ENCODE results near the gene S100A16. TPM values are rescaled to one million over a fixed set of nuclear protein-coding genes. Genes with fewer than 3 reads are reported as not detected.

The S100A16 gene
- polyA plus RNA-seq, 2 of the 4 experiments (the other 2 are of a cell fraction) = 270 to 298 TPM

DNA sequence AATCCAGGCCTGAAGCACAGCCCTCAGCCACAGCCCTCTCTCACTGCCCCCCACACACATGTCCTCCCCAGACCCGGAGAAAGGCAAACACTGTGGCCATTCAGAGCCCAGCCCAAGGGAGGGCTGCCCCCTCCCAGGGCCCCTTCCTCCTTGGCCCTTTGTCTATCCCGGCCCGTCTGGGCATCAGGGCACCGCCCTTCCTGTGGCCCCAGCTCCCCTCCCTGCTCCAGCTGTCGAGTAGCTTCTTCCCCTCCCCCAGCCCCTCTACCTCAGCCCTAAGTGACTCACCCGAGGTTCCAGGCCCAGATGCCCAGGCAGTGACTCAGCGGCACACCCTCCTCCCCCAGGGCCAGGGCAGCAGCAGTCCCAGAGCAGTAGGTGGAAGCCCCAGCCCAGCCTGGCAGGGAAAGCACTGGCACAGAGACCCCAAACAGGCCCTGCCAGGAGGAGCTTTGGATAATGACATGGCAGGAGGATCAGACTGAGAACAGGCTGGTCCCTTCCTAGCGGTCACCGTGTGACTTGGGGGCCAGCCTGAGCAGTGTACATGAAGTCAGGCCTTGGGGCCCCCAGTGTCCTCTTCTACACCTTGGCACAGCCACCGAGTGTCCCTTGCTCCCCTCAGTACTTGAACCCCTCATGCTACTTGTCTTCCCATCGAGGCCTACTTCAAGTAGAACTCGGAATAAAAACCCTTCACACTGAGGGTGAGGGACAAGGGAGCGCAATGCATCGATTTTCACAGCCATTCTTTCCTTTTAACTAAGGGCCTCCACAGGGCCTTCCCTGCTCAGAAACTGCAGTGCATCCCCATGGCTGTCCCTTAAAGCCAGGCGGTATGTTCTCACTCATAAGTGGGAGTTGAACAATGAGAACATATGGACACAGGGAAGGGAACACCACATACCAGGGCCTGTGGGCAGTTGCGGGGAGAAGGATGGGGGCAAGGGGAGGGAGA is 46.2 kb downstream of the S100A16 start:
- H3K4me3 ChIP-seq = peak overlapping the region; percentile 15; the same call in 1 of the 3 replicates
- DNase-seq (ENCODE audit: low read depth in 1 of 2, low spot score in 1 of 2) = peak; percentile 99
- H3K4me2 ChIP-seq = peak overlapping the region; percentile 80
- POLR2A ChIA-PET = interaction anchor here (0.6 to 2.3 kb wide), 14 partner anchors 9 to 424 kb away, joined by 3 to 96 read pairs (median 6); partner anchors contain the start of genes CHTOP, S100A13, S100A4 and S100A5
- no peaks in the 10 kb centered on the region for H3K9me3 ChIP-seq
- H3K4me1 ChIP-seq = peaks cover 57% of the 10 kb centered on the region
- 21% methylated on average over 13 of the region's 16 CpGs for WGBS (ENCODE audit: missing lambda C conversion rate)
- FAIRE-seq = peak; percentile 93
- CTCF ChIA-PET = interaction anchor here (0.9 to 8.3 kb wide), 9 partner anchors 19 to 214 kb away, joined by 3 to 141 read pairs (median 5); partner anchors contain the start of genes S100A13, S100A3, S100A4 and S100A5
- H3K27ac ChIP-seq = peak overlapping the region; percentile 97 to 100
- peak; percentile 82 to 89 for ATAC-seq
- TF ChIP-seq FOXS1 (CRISPR knock-in tag; IDR thresholded peaks at IDR 0.05) (peak; percentile 44), CEBPB (IDR thresholded peaks at IDR 0.05) (peak in 1 of 2 experiments; percentile 64; a peak in 2 of 4 replicates), POLR2A (IDR thresholded peaks at IDR 0.05; ENCODE audit: low read length) (no peak), EP300 (IDR thresholded peaks at IDR 0.05) (peak; percentile 75 to 85; a peak in 3 of 5 replicates), CBX2 (IDR thresholded peaks at IDR 0.05; ENCODE audit: borderline replicate concordance, low read depth) (no peak), JUNB (IDR thresholded peaks at IDR 0.05) (peak; percentile 97), NFE2L2 (conservative IDR thresholded peaks at IDR 0.05; ENCODE audit: low read length) (peak; percentile 22; the same call in 1 of the 2 replicates), MAFK (IDR thresholded peaks at IDR 0.05; ENCODE audit: partially characterized antibody) (peak; percentile 51), HOXB13 (CRISPR knock-in tag; IDR thresholded peaks at IDR 0.05; ENCODE audit: low read depth) (peak; percentile 81; the same call in 1 of the 2 replicates), RCOR1 (IDR thresholded peaks at IDR 0.05; ENCODE audit: low read depth, low read length) (no peak), JUN (IDR thresholded peaks at IDR 0.05) (peak; percentile 91 to 97), EHMT2 (IDR thresholded peaks at IDR 0.05; ENCODE audit: low read depth) (no peak), FOSB (CRISPR knock-in tag; IDR thresholded peaks at IDR 0.05) (0 out of 2 replicates have a peak, but pooled peaks have one; percentile 56), ZSCAN20 (CRISPR knock-in tag; IDR thresholded peaks at IDR 0.05) (peak; percentile 82), NPAS2 (CRISPR knock-in tag; IDR thresholded peaks at IDR 0.05; ENCODE audit: borderline replicate concordance) (0 out of 2 replicates have a peak, but pooled peaks have one; percentile 53), RNF2 (IDR thresholded peaks at IDR 0.05; ENCODE audit: borderline replicate concordance, low read depth) (no peak), RFX5 (IDR thresholded peaks at IDR 0.05) (no peak), GATA3 (IDR thresholded peaks at IDR 0.05; ENCODE audit: borderline replicate concordance) (peak; percentile 94), NR3C1 (IDR thresholded peaks at IDR 0.05) (no peak), KDM5A (IDR thresholded peaks at IDR 0.05) (no peak), RARB (CRISPR knock-in tag; IDR thresholded peaks at IDR 0.05) (no peak; the same call in 1 of the 2 replicates), HOXA7 (CRISPR knock-in tag; IDR thresholded peaks at IDR 0.05) (no peak), CBX8 (IDR thresholded peaks at IDR 0.05) (no peak), SREBF2 (IDR thresholded peaks at IDR 0.05) (no peak), ZNF302 (CRISPR knock-in tag; IDR thresholded peaks at IDR 0.05) (peak; percentile 84; the same call in 1 of the 2 replicates), MYC (IDR thresholded peaks at IDR 0.05; ENCODE audit: borderline replicate concordance, low read length) (0 out of 2 replicates have a peak, but pooled peaks have one; percentile 2), HDAC2 (IDR thresholded peaks at IDR 0.05) (no peak), HEYL (CRISPR knock-in tag; IDR thresholded peaks at IDR 0.05) (0 out of 2 replicates have a peak, but pooled peaks have one; percentile 73)
- TF ChIP-seq, protein P1, sequence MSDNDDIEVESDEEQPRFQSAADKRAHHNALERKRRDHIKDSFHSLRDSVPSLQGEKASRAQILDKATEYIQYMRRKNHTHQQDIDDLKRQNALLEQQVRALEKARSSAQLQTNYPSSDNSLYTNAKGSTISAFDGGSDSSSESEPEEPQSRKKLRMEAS (IDR thresholded peaks at IDR 0.05) = peak; percentile 90
- TF ChIP-seq, protein P2, sequence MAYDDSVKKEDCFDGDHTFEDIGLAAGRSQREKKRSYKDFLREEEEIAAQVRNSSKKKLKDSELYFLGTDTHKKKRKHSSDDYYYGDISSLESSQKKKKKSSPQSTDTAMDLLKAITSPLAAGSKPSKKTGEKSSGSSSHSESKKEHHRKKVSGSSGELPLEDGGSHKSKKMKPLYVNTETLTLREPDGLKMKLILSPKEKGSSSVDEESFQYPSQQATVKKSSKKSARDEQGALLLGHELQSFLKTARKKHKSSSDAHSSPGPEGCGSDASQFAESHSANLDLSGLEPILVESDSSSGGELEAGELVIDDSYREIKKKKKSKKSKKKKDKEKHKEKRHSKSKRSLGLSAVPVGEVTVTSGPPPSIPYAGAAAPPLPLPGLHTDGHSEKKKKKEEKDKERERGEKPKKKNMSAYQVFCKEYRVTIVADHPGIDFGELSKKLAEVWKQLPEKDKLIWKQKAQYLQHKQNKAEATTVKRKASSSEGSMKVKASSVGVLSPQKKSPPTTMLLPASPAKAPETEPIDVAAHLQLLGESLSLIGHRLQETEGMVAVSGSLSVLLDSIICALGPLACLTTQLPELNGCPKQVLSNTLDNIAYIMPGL (CRISPR knock-in tag; IDR thresholded peaks at IDR 0.05; ENCODE audit: borderline replicate concordance) = no peak
- TF ChIP-seq, protein P3, sequence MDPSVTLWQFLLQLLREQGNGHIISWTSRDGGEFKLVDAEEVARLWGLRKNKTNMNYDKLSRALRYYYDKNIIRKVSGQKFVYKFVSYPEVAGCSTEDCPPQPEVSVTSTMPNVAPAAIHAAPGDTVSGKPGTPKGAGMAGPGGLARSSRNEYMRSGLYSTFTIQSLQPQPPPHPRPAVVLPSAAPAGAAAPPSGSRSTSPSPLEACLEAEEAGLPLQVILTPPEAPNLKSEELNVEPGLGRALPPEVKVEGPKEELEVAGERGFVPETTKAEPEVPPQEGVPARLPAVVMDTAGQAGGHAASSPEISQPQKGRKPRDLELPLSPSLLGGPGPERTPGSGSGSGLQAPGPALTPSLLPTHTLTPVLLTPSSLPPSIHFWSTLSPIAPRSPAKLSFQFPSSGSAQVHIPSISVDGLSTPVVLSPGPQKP (IDR thresholded peaks at IDR 0.05; ENCODE audit: low read depth, low read length) = no peak
- TF ChIP-seq, protein P4, sequence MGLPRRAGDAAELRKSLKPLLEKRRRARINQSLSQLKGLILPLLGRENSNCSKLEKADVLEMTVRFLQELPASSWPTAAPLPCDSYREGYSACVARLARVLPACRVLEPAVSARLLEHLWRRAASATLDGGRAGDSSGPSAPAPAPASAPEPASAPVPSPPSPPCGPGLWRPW (IDR thresholded peaks at IDR 0.05) = no peak
- TF ChIP-seq, protein P5, sequence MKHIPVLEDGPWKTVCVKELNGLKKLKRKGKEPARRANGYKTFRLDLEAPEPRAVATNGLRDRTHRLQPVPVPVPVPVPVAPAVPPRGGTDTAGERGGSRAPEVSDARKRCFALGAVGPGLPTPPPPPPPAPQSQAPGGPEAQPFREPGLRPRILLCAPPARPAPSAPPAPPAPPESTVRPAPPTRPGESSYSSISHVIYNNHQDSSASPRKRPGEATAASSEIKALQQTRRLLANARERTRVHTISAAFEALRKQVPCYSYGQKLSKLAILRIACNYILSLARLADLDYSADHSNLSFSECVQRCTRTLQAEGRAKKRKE (CRISPR knock-in tag; IDR thresholded peaks at IDR 0.05; ENCODE audit: low read depth) = peak; percentile 90
- TF ChIP-seq, protein P6, sequence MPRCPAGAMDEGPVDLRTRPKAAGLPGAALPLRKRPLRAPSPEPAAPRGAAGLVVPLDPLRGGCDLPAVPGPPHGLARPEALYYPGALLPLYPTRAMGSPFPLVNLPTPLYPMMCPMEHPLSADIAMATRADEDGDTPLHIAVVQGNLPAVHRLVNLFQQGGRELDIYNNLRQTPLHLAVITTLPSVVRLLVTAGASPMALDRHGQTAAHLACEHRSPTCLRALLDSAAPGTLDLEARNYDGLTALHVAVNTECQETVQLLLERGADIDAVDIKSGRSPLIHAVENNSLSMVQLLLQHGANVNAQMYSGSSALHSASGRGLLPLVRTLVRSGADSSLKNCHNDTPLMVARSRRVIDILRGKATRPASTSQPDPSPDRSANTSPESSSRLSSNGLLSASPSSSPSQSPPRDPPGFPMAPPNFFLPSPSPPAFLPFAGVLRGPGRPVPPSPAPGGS (IDR thresholded peaks at IDR 0.05) = peak; percentile 59; the same call in 1 of the 3 replicates
- TF ChIP-seq, protein P7, sequence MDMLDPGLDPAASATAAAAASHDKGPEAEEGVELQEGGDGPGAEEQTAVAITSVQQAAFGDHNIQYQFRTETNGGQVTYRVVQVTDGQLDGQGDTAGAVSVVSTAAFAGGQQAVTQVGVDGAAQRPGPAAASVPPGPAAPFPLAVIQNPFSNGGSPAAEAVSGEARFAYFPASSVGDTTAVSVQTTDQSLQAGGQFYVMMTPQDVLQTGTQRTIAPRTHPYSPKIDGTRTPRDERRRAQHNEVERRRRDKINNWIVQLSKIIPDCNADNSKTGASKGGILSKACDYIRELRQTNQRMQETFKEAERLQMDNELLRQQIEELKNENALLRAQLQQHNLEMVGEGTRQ (IDR thresholded peaks at IDR 0.05) = no peak

Data from A549 (cell line).